Activated naive CD4-positive, alpha-beta T cell treated with anti-CD3 and anti-CD28 coated beads for 36 hours (primary cell): Measurements from ENCODE around the gene KLRF2. TPM values are rescaled to one million over a fixed set of nuclear protein-coding genes. Genes with fewer than 3 reads are reported as not detected.

Experiments used
- CTCF ChIA-PET: fragments of 350-600 bp; sonication (Branson Sonifier 250); formaldehyde crosslinking; loops from one replicate; lab custom pipeline; 2021; ENCODE audit warnings: antibody characterized with exemption; lab: Charles Lee
- DNase-seq: peaks from one replicate; pipeline ENCODE4 v3.0.0-alpha.2; 2020
- H3K27ac Mint-ChIP-seq: one replicate; pipeline ENCODE4 v1.8.0; 2021; ENCODE audit warnings: mild to moderate bottlenecking, mixed read lengths
- H3K27me3 Mint-ChIP-seq: one replicate; pipeline ENCODE4 v1.8.0; 2021; ENCODE audit warnings: low read depth, mixed read lengths
- H3K36me3 Mint-ChIP-seq: one replicate; pipeline ENCODE4 v1.8.0; 2021; ENCODE audit warnings: low read depth, mixed read lengths
- H3K4me1 Mint-ChIP-seq: one replicate; pipeline ENCODE4 v1.8.0; 2021; ENCODE audit warnings: low read depth, mixed read lengths
- H3K4me3 Mint-ChIP-seq: one replicate; pipeline ENCODE4 v1.8.0; 2021; ENCODE audit warnings: mild to moderate bottlenecking, moderate library complexity, mixed read lengths
- H3K9me3 Mint-ChIP-seq: one replicate; pipeline ENCODE4 v1.8.0; 2021; ENCODE audit warnings: mixed read lengths
- intact Hi-C: fragments of 100-400 bp; cut with micrococcal nuclease; formaldehyde crosslinking; loops from one replicate; pipeline ENCODE4 v1.15.1; 2023
- total RNA-seq, 2 experiments: library from RNA; stranded (reverse); gene quantifications; one replicate each; pipeline ENCODE4 v1.2.3, GENCODE V29; 2021

Gene KLRF2
- total RNA-seq, 2 experiments from 2014 or later: not detected

DNA sequence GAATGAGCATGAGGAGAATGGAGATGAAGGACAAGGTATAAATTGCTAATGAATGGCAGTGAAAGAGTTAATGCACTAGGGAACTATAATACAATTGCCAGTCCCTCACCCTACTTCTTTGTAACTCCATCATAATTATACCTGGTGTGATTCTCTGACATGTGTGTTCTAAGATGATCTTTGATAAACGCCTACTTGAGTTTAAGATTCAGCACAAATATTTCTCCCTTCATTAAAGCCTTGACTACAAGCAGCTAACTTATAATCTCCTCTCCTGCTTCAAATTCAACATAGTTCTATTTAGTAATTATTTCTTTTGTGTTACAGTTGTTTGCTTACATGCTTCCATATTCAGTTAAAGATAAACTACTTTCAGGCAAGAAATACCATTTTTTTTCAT is 60.5 kb downstream of the KLRF2 start:
- Mint-ChIP-seq H3K9me3 (no peaks in the 10 kb centered on the region), H3K36me3 (no peaks in the 10 kb centered on the region), H3K27ac (no peak overlapping the region), H3K27me3 (no peaks in the 10 kb centered on the region), H3K4me3 (peak overlapping the region; percentile 8), H3K4me1 (peaks cover 23% of the 10 kb centered on the region)
- CTCF ChIA-PET: interaction anchor here (0.5 to 1.5 kb wide), 5 partner anchors 57 to 197 kb away, joined by 3 to 9 read pairs (median 3); partner anchors contain the start of genes CLEC12B and CLEC1B
- intact Hi-C loops: loop anchor here (5.0 to 10.0 kb wide), 2 partner anchors 673 to 700 kb away; partner anchors contain the start of gene MAGOHB
- no peak for DNase-seq

DNA sequence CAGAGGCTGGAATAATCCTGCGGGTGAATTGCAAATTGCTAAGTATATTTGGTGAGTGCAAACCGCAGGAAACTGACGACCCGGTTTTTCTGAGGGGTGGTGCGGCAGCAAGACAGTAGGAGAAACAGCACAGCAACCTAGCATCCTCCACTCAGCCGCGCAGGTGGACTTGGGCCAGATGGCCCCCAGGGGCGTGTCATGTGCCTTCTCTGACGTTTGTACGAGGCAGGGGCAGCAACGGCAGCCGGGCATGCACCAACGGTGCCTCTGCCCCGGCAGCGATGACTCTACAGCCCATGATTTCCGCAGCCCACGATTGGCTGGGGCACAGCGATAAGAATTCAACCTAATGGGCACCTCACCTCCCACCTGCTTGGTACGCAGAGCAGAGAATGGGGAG is 62.0 kb downstream of the KLRF2 start:
- no peaks in the 10 kb centered on the region for H3K36me3 Mint-ChIP-seq
- H3K4me3 Mint-ChIP-seq: peak overlapping the region; percentile 86
- H3K9me3 Mint-ChIP-seq: no peaks in the 10 kb centered on the region
- no peaks in the 10 kb centered on the region for H3K27me3 Mint-ChIP-seq
- H3K4me1 Mint-ChIP-seq: peaks cover 28% of the 10 kb centered on the region
- CTCF ChIA-PET: interaction anchor here (0.9 to 1.3 kb wide), 2 partner anchors 11 to 25 kb away, joined by 3 to 4 read pairs; partner anchors contain the start of gene CLEC2A
- peak overlapping the region; percentile 38 for H3K27ac Mint-ChIP-seq
- intact Hi-C loops: loop anchor here (1.0 to 10.0 kb wide), 4 partner anchors 74 to 701 kb away; partner anchors contain the start of genes CLEC2B, GABARAPL1 and MAGOHB
- DNase-seq: peak; percentile 77

- Mint-ChIP-seq H3K4me3 (peak overlapping the region; percentile 63), H3K36me3 (no peaks in the 10 kb centered on the region), H3K27me3 (no peaks in the 10 kb centered on the region)
Measured at GRCh38 chr12:9944391-9944790, 63.1 kb downstream of the KLRF2 start.

More at GRCh38 chr12:9944391-9944790, 63.1 kb downstream of the KLRF2 start:
- DNase-seq: no peak
- intact Hi-C loops: loop anchor here (2.0 to 10.0 kb wide), 3 partner anchors 38 to 702 kb away; partner anchors contain the start of gene MAGOHB
- Mint-ChIP-seq H3K27ac (peak overlapping the region; percentile 65), H3K4me1 (peaks cover 40% of the 10 kb centered on the region), H3K9me3 (no peaks in the 10 kb centered on the region)
- CTCF ChIA-PET: interaction anchor here (0.9 to 1.3 kb wide), 2 partner anchors 13 to 26 kb away, joined by 3 to 4 read pairs; partner anchors contain the start of gene CLEC2A

Other genes starting within 250 kb of the KLRF2 start
- gene CLEC2D, start 211.8 kb upstream of the KLRF2 start, total RNA-seq: 100 to 1,000 TPM; 176 to 184 TPM
- 1 to 10 TPM; 1.7 to 1.9 TPM for gene CLECL1, start 148.4 kb upstream of the KLRF2 start, total RNA-seq
- 100 to 1,000 TPM; 150 to 153 TPM for gene CD69, start 120.6 kb upstream of the KLRF2 start, total RNA-seq
- not detected for gene KLRF1, start 54.0 kb upstream of the KLRF2 start, total RNA-seq
- 10 to 100 TPM; 30.3 to 30.7 TPM for gene CLEC2B, start 12.1 kb upstream of the KLRF2 start, total RNA-seq
- not detected for gene CLEC2A, start 50.9 kb downstream of the KLRF2 start, total RNA-seq
- not detected for gene CLEC12A, start 89.9 kb downstream of the KLRF2 start, total RNA-seq
- gene CLEC1B, start 117.6 kb downstream of the KLRF2 start, total RNA-seq: not detected
- gene CLEC12B, start 129.1 kb downstream of the KLRF2 start, total RNA-seq: not detected
- not detected for gene CLEC9A, start 149.2 kb downstream of the KLRF2 start, total RNA-seq
- gene CLEC1A, start 217.5 kb downstream of the KLRF2 start, total RNA-seq: not detected
- not detected for gene CLEC7A, start 248.7 kb downstream of the KLRF2 start, total RNA-seq